Peyer's patch (tissue), 4 donors: ENCODE results near the gene ERLIN1. TPM values are rescaled to one million over a fixed set of nuclear protein-coding genes. Genes with fewer than 3 reads are reported as not detected.
A peak's percentile ranks its signal among the peaks of the same experiment; 100 is the strongest.

Experiments
- DNase-seq, 3 donors: peaks; one replicate each; pipeline ENCODE4 v3.0.0-alpha.2; 2017 to 2019
- H3K27ac ChIP-seq, 4 donors: fragments of 200-600 bp; sonication (generic); one replicate each; pipeline ENCODE4 v1.5.1; 2016 to 2019
- H3K27me3 ChIP-seq, 2 donors: fragments of 200-600 bp; sonication (generic); one replicate each; pipeline ENCODE4 v1.5.1; 2019
- H3K36me3 ChIP-seq, 3 donors: fragments of 200-600 bp; sonication (generic); one replicate each; pipeline ENCODE4 v1.5.1; 2016 to 2019
- H3K4me1 ChIP-seq, 4 donors: fragments of 200-600 bp; sonication (generic); one replicate each; pipeline ENCODE4 v1.5.1; 2016 to 2019
- H3K4me3 ChIP-seq, 4 donors: fragments of 200-600 bp; sonication (generic); 1 replicate in 3 of 4; 2 replicates in 1 of 4; pipeline ENCODE4 v1.5.1; 2016 to 2019; ENCODE audit warnings: mild to moderate bottlenecking in 1 of 4
- H3K9me3 ChIP-seq, 4 donors: fragments of 200-600 bp; sonication (generic); one replicate each; pipeline ENCODE4 v1.5.1; 2016 to 2019; ENCODE audit warnings: mild to moderate bottlenecking in 1 of 4
- CTCF ChIP-seq, 6 experiments: fragments of 450-650 bp in 4 of 6; fragments of 200-600 bp in 2 of 6; sonication (generic) in 1 of 6; IDR thresholded peaks; one replicate each; pipeline ENCODE4 v1.5.1; 2017 to 2019; ENCODE audit warnings: antibody characterized with exemption in 6 of 6, mild to moderate bottlenecking in 3 of 6, moderate library complexity in 1 of 6
- POLR2A ChIP-seq, 2 donors: fragments of 450-650 bp; IDR thresholded peaks; one replicate each; pipeline ENCODE4 v1.5.1; 2017; ENCODE audit warnings: antibody characterized with exemption in 2 of 2, mild to moderate bottlenecking in 2 of 2, moderate library complexity in 2 of 2
- total RNA-seq, 4 donors: library from RNA; depleted of rRNA; stranded (reverse); fragments of >200 nt; gene quantifications; one replicate each; pipeline ENCODE4 v1.1.0, GENCODE V29; 2016

Gene ERLIN1
- total RNA-seq, 4 donors from 2014 or later: 5.8 to 28.7 (median 26.3) TPM

- DNase-seq: peak in 2 of 3 donors; percentile 39 to 64
- H3K4me3 ChIP-seq: peak overlapping the region; percentile 63 to 90 (median 84)
These were observed 704 bp upstream of the ERLIN1 start for GRCh38 chr10:100186253-100187212.

DNA sequence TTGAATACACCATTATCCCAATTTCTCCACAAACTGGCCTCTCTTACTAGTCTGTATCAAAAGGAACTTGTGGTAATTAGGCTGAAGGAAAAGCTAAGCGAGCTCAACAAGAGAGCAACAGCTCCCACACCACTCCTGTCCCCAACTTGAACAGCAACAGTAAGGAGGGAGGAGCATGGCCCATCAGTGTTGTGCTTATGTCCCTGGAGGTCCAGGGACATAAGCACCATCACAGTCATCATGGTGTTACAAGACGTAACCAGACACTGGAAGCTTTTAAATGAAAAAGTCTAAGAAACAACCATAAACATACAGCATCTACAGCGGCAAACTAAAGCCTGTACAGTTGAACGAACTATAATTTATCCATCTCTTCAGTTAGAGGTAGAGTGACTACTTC, 989 bp downstream of the ERLIN1 start:
- no peak for DNase-seq
- peaks cover 0 to 49% (median 7%) of the 10 kb centered on the region in 4 donors for H3K4me1 ChIP-seq
- peaks cover 0 to 2% (median 0%) of the 10 kb centered on the region in 3 donors for H3K36me3 ChIP-seq
- TF ChIP-seq CTCF (IDR thresholded peaks at IDR 0.05) (no peak), POLR2A (IDR thresholded peaks at IDR 0.05) (no peak)
- no peaks in the 10 kb centered on the region for H3K27me3 ChIP-seq
- peak overlapping the region; percentile 63 to 90 (median 84) for H3K4me3 ChIP-seq
- peak overlapping the region; percentile 79 to 91 (median 84) for H3K27ac ChIP-seq
- H3K9me3 ChIP-seq: no peaks in the 10 kb centered on the region

More at GRCh38 chr10:100186253-100187212, 704 bp upstream of the ERLIN1 start:
- no peaks in the 10 kb centered on the region for H3K27me3 ChIP-seq
- H3K36me3 ChIP-seq: peaks cover 0 to 19% (median 0%) of the 10 kb centered on the region in 3 donors
- H3K4me1 ChIP-seq: peaks cover 0 to 38% (median 7%) of the 10 kb centered on the region in 4 donors
- no peaks in the 10 kb centered on the region for H3K9me3 ChIP-seq
- peak overlapping the region; percentile 79 to 91 (median 84) for H3K27ac ChIP-seq
- peak in 1 of 6 experiments; percentile 1 for TF ChIP-seq CTCF (IDR thresholded peaks at IDR 0.05)
- TF ChIP-seq POLR2A (IDR thresholded peaks at IDR 0.05): no peak

GRCh38 chr10:100184426-100184825, 1.4 kb downstream of the ERLIN1 start:
- Histone ChIP-seq H3K9me3 (no peaks in the 10 kb centered on the region), H3K36me3 (no peaks in the 10 kb centered on the region), H3K4me1 (peaks cover 0 to 51% (median 7%) of the 10 kb centered on the region in 4 donors), H3K4me3 (peak overlapping the region in 2 of 4 donors; percentile 85 to 90), H3K27ac (peak overlapping the region in 3 of 4 donors; percentile 79 to 91 (median 87)), H3K27me3 (no peaks in the 10 kb centered on the region)
- DNase-seq: no peak
- no peak for TF ChIP-seq POLR2A (IDR thresholded peaks at IDR 0.05)

DNA sequence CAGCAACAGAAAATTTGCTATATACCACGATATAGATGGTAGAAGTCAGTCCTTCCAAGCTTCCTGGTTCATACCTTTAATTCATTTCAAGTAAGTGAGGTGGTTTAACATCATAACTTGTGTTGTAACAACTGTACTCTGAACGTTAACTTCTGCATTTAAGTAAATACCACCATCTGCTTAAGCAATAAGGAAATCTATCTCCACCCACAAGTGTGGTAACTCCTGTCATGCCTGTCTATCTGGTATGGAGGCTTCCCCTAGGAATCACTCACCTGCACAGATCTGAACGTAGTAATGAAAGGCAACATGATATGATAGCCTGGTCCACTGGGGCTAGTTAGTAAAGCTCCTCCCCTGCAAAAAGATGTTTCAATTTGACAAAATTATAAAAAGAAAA, 2.3 kb downstream of the ERLIN1 start:
- Histone ChIP-seq H3K9me3 (no peaks in the 10 kb centered on the region), H3K4me3 (peak overlapping the region in 2 of 4 donors; percentile 1 to 85), H3K4me1 (peaks cover 0 to 57% (median 7%) of the 10 kb centered on the region in 4 donors), H3K27me3 (no peaks in the 10 kb centered on the region), H3K27ac (peak overlapping the region in 3 of 4 donors; percentile 33 to 87 (median 69)), H3K36me3 (no peaks in the 10 kb centered on the region)
- TF ChIP-seq POLR2A (IDR thresholded peaks at IDR 0.05) (peak in 1 of 2 donors; percentile 71), CTCF (IDR thresholded peaks at IDR 0.05) (no peak)
- DNase-seq: peak in 1 of 3 donors; percentile 52

GRCh38 chr10:100182908-100183307, 2.9 kb downstream of the ERLIN1 start:
- Histone ChIP-seq H3K4me1 (peaks cover 0 to 57% (median 7%) of the 10 kb centered on the region in 4 donors), H3K36me3 (no peaks in the 10 kb centered on the region), H3K4me3 (peak overlapping the region in 1 of 4 donors; percentile 1), H3K9me3 (no peaks in the 10 kb centered on the region), H3K27me3 (no peaks in the 10 kb centered on the region), H3K27ac (peak overlapping the region in 3 of 4 donors; percentile 33 to 87 (median 69))
- no peak for DNase-seq
- TF ChIP-seq CTCF (IDR thresholded peaks at IDR 0.05): no peak
- no peak for TF ChIP-seq POLR2A (IDR thresholded peaks at IDR 0.05)

DNA sequence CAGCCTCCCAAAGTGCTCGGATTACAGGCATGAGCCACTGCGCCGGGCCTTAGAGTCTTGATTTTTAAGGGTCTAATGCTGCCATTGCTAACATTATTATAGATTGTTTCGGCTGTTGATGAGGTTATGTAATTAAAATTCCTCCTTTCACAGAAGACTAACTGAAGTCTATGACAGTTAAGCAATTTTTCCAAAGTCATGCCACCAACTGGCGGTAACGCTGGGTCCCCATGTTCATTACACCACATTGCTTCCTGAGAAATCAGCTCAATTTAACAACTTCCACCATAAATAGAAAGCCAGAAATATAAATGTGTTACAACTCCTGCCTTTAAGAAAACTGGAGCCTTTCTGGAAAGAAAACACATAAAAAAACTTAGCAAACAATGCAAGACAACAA, 3.5 kb downstream of the ERLIN1 start:
- Histone ChIP-seq H3K9me3 (no peaks in the 10 kb centered on the region), H3K4me3 (no peak overlapping the region), H3K36me3 (peaks cover 0 to 1% (median 0%) of the 10 kb centered on the region in 3 donors), H3K27ac (peak overlapping the region in 2 of 4 donors; percentile 33 to 87), H3K4me1 (peaks cover 0 to 54% (median 6%) of the 10 kb centered on the region in 4 donors), H3K27me3 (no peaks in the 10 kb centered on the region)
- DNase-seq: no peak
- TF ChIP-seq POLR2A (IDR thresholded peaks at IDR 0.05): no peak
- TF ChIP-seq CTCF (IDR thresholded peaks at IDR 0.05): no peak
